SK-N-MC (cell line): Measurements from ENCODE around the gene DPP7.

ENCODE experiments used
- EZH2 ChIP-seq: fragments of 200-600 bp; sonication (generic); IDR thresholded peaks from one replicate; pipeline ENCODE4 v1.6.1; 2017; ENCODE audit warnings: antibody characterized with exemption
- FOXP2 ChIP-seq: optimal IDR thresholded peaks from 2 replicates; pipeline ENCODE3; 2011; ENCODE audit warnings: mild to moderate bottlenecking, moderate library complexity; ENCODE audit not compliant: insufficient read depth; ENCODE audit errors: extremely low read length, control extremely low read depth
- POLR2AphosphoS5 ChIP-seq: IDR thresholded peaks from 2 replicates; pipeline ENCODE4 v1.6.1; 2012; ENCODE audit warnings: mild to moderate bottlenecking, low read depth, low read length, borderline replicate concordance

- TF ChIP-seq EZH2 (no peak), POLR2AphosphoS5 (no peak), FOXP2 (no peak)
Measured at GRCh38 chr9:137099231-137099630, 15.3 kb downstream of the DPP7 start.
